CD14-positive monocyte (primary cell): ENCODE measurements around the gene FERD3L. TPM values are rescaled to one million over a fixed set of nuclear protein-coding genes. Genes with fewer than 3 reads are reported as not detected.

ENCODE experiments used
- DNase-seq, 3 donors: peaks; one replicate each; pipeline ENCODE4 v3.0.0-alpha.2; 2011 to 2022
- H2AFZ ChIP-seq: 2 replicates; pipeline ENCODE4 v1.6.0; 2012; ENCODE audit warnings: mild to moderate bottlenecking, low read depth, low read length, inconsistent platforms; ENCODE audit not compliant: insufficient read depth, poor library complexity, severe bottlenecking
- H3K27ac ChIP-seq, 2 donors: 1 replicate in 1 of 2; 2 replicates in 1 of 2; pipeline ENCODE4 v1.5.1; 2012 to 2013; ENCODE audit warnings: low read length in 2 of 2, control low read depth in 1 of 2, inconsistent platforms in 1 of 2, low read depth in 1 of 2, mild to moderate bottlenecking in 1 of 2
- H3K27me3 ChIP-seq, 2 donors: one replicate each; pipeline versions ENCODE4 v1.6.0 to v1.6.1; 2011 to 2013; ENCODE audit warnings: low read length in 2 of 2; ENCODE audit not compliant: control insufficient read depth in 2 of 2, insufficient read depth in 2 of 2
- H3K36me3 ChIP-seq, 2 donors: replicated peaks in 1 of 2; 1 replicate in 1 of 2; 2 replicates in 1 of 2; pipeline versions ENCODE4 v1.5.1 to v1.6.1; 2012 to 2013; ENCODE audit warnings: low read length in 2 of 2, control low read depth in 1 of 2, inconsistent platforms in 1 of 2, mild to moderate bottlenecking in 1 of 2; ENCODE audit not compliant: insufficient read depth in 2 of 2, control insufficient read depth in 1 of 2
- H3K4me1 ChIP-seq, 2 donors: 1 replicate in 1 of 2; 2 replicates in 1 of 2; pipeline versions ENCODE4 v1.5.1 to v1.6.1; 2012 to 2013; ENCODE audit warnings: low read length in 2 of 2, control low read depth in 1 of 2, inconsistent platforms in 1 of 2, mild to moderate bottlenecking in 1 of 2, moderate library complexity in 1 of 2; ENCODE audit not compliant: insufficient read depth in 2 of 2, control insufficient read depth in 1 of 2
- H3K4me2 ChIP-seq: replicated peaks from 2 replicates; pipeline ENCODE3; 2012; ENCODE audit warnings: low read length, moderate library complexity, mild to moderate bottlenecking; ENCODE audit not compliant: poor library complexity, severe bottlenecking; ENCODE audit errors: extremely low read depth
- H3K4me3 ChIP-seq, 3 experiments: fragments of 200-600 bp in 1 of 3; sonication (generic) in 1 of 3; replicated peaks in 1 of 3; 1 replicate in 2 of 3; 2 replicates in 1 of 3; pipeline ENCODE4 v1.5.1; 2011 to 2013; ENCODE audit warnings: low read length in 3 of 3, mild to moderate bottlenecking in 3 of 3, control low read depth in 2 of 3, low read depth in 2 of 3, inconsistent platforms in 1 of 3, moderate library complexity in 1 of 3
- H3K79me2 ChIP-seq: 2 replicates; pipeline ENCODE4 v1.6.0; 2012; ENCODE audit warnings: mild to moderate bottlenecking, control low read depth, inconsistent platforms, low read length, moderate library complexity; ENCODE audit not compliant: insufficient read depth
- H3K9ac ChIP-seq: 2 replicates; pipeline ENCODE4 v1.6.0; 2017; ENCODE audit warnings: low read length, mild to moderate bottlenecking; ENCODE audit not compliant: insufficient read depth, poor library complexity, severe bottlenecking
- H3K9me3 ChIP-seq, 2 donors: replicated peaks in 1 of 2; 1 replicate in 1 of 2; 2 replicates in 1 of 2; pipeline versions ENCODE4 v1.5.1 to v1.6.1; 2012 to 2013; ENCODE audit warnings: low read length in 2 of 2, control low read depth in 1 of 2; ENCODE audit not compliant: control insufficient read depth in 1 of 2, insufficient read depth in 1 of 2
- H4K20me1 ChIP-seq: 2 replicates; pipeline ENCODE4 v1.6.0; 2012; ENCODE audit warnings: mild to moderate bottlenecking, low read length, control low read depth, moderate library complexity; ENCODE audit not compliant: insufficient read depth
- H3K27ac Mint-ChIP-seq, 7 donors: one replicate each; pipeline ENCODE4 v1.8.0; 2020; ENCODE audit warnings: mild to moderate bottlenecking in 7 of 7, mixed read lengths in 7 of 7, moderate library complexity in 6 of 7, inconsistent platforms in 2 of 7
- H3K27me3 Mint-ChIP-seq, 3 donors: one replicate each; pipeline ENCODE4 v1.8.0; 2021 to 2022; ENCODE audit warnings: low read depth in 3 of 3, mild to moderate bottlenecking in 3 of 3, mixed read lengths in 3 of 3, moderate library complexity in 3 of 3, inconsistent platforms in 1 of 3
- H3K36me3 Mint-ChIP-seq, 2 donors: one replicate each; pipeline ENCODE4 v1.8.0; 2020; ENCODE audit warnings: mixed read lengths in 2 of 2, inconsistent platforms in 1 of 2, mild to moderate bottlenecking in 1 of 2
- H3K4me1 Mint-ChIP-seq: one replicate; pipeline ENCODE4 v1.8.0; 2020; ENCODE audit warnings: mild to moderate bottlenecking, mixed read lengths
- H3K4me3 Mint-ChIP-seq, 2 donors: one replicate each; pipeline ENCODE4 v1.8.0; 2020; ENCODE audit warnings: mild to moderate bottlenecking in 2 of 2, mixed read lengths in 2 of 2, moderate library complexity in 1 of 2
- H3K9me3 Mint-ChIP-seq, 7 donors: one replicate each; pipeline ENCODE4 v1.8.0; 2020 to 2022; ENCODE audit warnings: mixed read lengths in 7 of 7, mild to moderate bottlenecking in 6 of 7, moderate library complexity in 6 of 7, inconsistent platforms in 2 of 7
- CTCF ChIP-seq: fragments of 200-600 bp; IDR thresholded peaks from one replicate; pipeline ENCODE4 v1.8.0; 2022; ENCODE audit warnings: antibody characterized with exemption, mild to moderate bottlenecking
- WGBS: methylation state at CpG from one replicate; pipeline ENCODE4 v1.1.5; 2013; ENCODE audit warnings: missing lambda C conversion rate; ENCODE audit not compliant: insufficient coverage; 5-methylcytosine and 5-hydroxymethylcytosine counted together
- intact Hi-C, 2 donors: fragments of 100-400 bp; cut with micrococcal nuclease; formaldehyde crosslinking; loops; one replicate each; pipeline versions ENCODE4 v1.15.0 to v1.15.1; 2023
- polyA plus RNA-seq, 3 donors: library from polyadenylated mRNA; depleted of rRNA in 1 of 3; unstranded in 2 of 3; stranded (reverse) in 1 of 3; fragments of 300-500 nt in 2 of 3; fragments of >200 nt in 1 of 3; fragmentation: Illumina TruSeq in 2 of 3; gene quantifications; 1 replicate in 2 of 3; 2 replicates in 1 of 3; pipeline ENCODE4 v1.2.3, GENCODE V29; 2012 to 2021

The FERD3L gene
- polyA plus RNA-seq, 3 donors = not detected

GRCh38 chr7:19177269-19177668, 32.0 kb upstream of the FERD3L start:
- 0% methylated on average over 3 of the region's 5 CpGs for WGBS
- intact Hi-C loops = no loop called here
- Histone ChIP-seq H3K79me2 (no peaks in the 10 kb centered on the region), H2AFZ (no peak overlapping the region), H4K20me1 (no peaks in the 10 kb centered on the region), H3K9me3 (peaks cover 3 to 7% of the 10 kb centered on the region in 2 donors), H3K9ac (no peak overlapping the region), H3K4me1 (no peaks in the 10 kb centered on the region), H3K4me3 (no peak overlapping the region), H3K36me3 (no peaks in the 10 kb centered on the region), H3K27me3 (no peaks in the 10 kb centered on the region), H3K27ac (no peak overlapping the region), H3K4me2 (no peak overlapping the region)
- Mint-ChIP-seq H3K27ac (no peak overlapping the region), H3K9me3 (peaks cover 0 to 6% (median 2%) of the 10 kb centered on the region in 7 donors), H3K4me3 (no peak overlapping the region), H3K36me3 (no peaks in the 10 kb centered on the region), H3K27me3 (peaks cover 0 to 1% (median 0%) of the 10 kb centered on the region in 3 donors), H3K4me1 (peaks cover 3% of the 10 kb centered on the region)
- DNase-seq = no peak
- no peak for TF ChIP-seq CTCF

- H3K4me2 ChIP-seq = no peak overlapping the region
- no peak overlapping the region for H2AFZ ChIP-seq
- no peaks in the 10 kb centered on the region for H3K9me3 ChIP-seq
- no peak overlapping the region for H3K27ac ChIP-seq
- no peak for TF ChIP-seq CTCF
- Mint-ChIP-seq H3K27me3 (peaks cover 0 to 1% (median 0%) of the 10 kb centered on the region in 3 donors), H3K36me3 (no peaks in the 10 kb centered on the region), H3K4me3 (no peak overlapping the region), H3K9me3 (peaks cover 0 to 4% (median 0%) of the 10 kb centered on the region in 7 donors), H3K27ac (no peak overlapping the region), H3K4me1 (peaks cover 3% of the 10 kb centered on the region)
- no peaks in the 10 kb centered on the region for H3K4me1 ChIP-seq
- no peak overlapping the region for H3K9ac ChIP-seq
- DNase-seq = no peak
- H3K27me3 ChIP-seq = no peaks in the 10 kb centered on the region
- WGBS = no CpG with 5 or more reads among the region's 3 CpGs
- H3K4me3 ChIP-seq = no peak overlapping the region
- no peaks in the 10 kb centered on the region for H3K79me2 ChIP-seq
- H3K36me3 ChIP-seq = no peaks in the 10 kb centered on the region
- intact Hi-C loops = no loop called here
- no peaks in the 10 kb centered on the region for H4K20me1 ChIP-seq
Observed at GRCh38 chr7:19175241-19175640, 30.0 kb upstream of the FERD3L start.
